Liver (tissue), 9 donors: ENCODE measurements around the gene RBM20. TPM values are rescaled to one million over a fixed set of nuclear protein-coding genes. Genes with fewer than 3 reads are reported as not detected.

Experiments used
- DNase-seq: peaks from one replicate; pipeline ENCODE4 v3.0.0-alpha.2; 2017; ENCODE audit warnings: low spot score
- H3K27ac ChIP-seq, 2 donors: one replicate each; pipeline ENCODE4 v1.7.0; 2013; ENCODE audit warnings: inconsistent platforms in 2 of 2, low read length in 2 of 2, control low read depth in 1 of 2, low read depth in 1 of 2, mild to moderate bottlenecking in 1 of 2
- H3K27me3 ChIP-seq, 4 donors: one replicate each; pipeline versions ENCODE4 v1.6.1 to v1.7.0; 2013; ENCODE audit warnings: low read length in 3 of 4, inconsistent platforms in 1 of 4, mild to moderate bottlenecking in 1 of 4, moderate library complexity in 1 of 4; ENCODE audit not compliant: control insufficient read depth in 4 of 4, insufficient read depth in 4 of 4
- H3K36me3 ChIP-seq, 4 donors: one replicate each; pipeline versions ENCODE4 v1.6.1 to v1.7.0; 2013; ENCODE audit warnings: low read length in 3 of 4, mild to moderate bottlenecking in 3 of 4, low read depth in 1 of 4, moderate library complexity in 1 of 4; ENCODE audit not compliant: control insufficient read depth in 4 of 4, insufficient read depth in 3 of 4
- H3K4me1 ChIP-seq, 4 donors: one replicate each; pipeline versions ENCODE4 v1.6.1 to v1.7.0; 2013; ENCODE audit warnings: low read length in 3 of 4, mild to moderate bottlenecking in 3 of 4, moderate library complexity in 1 of 4; ENCODE audit not compliant: control insufficient read depth in 4 of 4, insufficient read depth in 4 of 4
- H3K4me3 ChIP-seq, 3 donors: one replicate each; pipeline versions ENCODE4 v1.6.1 to v1.7.0; 2013; ENCODE audit warnings: low read length in 3 of 3, control low read depth in 1 of 3, low read depth in 1 of 3, mild to moderate bottlenecking in 1 of 3
- H3K9ac ChIP-seq, 2 donors: one replicate each; pipeline ENCODE4 v1.7.0; 2013; ENCODE audit warnings: low read length in 2 of 2, mild to moderate bottlenecking in 2 of 2, moderate library complexity in 2 of 2, control low read depth in 1 of 2, low read depth in 1 of 2
- H3K9me3 ChIP-seq, 4 donors: one replicate each; pipeline versions ENCODE4 v1.6.1 to v1.7.0; 2013; ENCODE audit warnings: low read length in 3 of 4; ENCODE audit not compliant: control insufficient read depth in 4 of 4
- ATF3 ChIP-seq: IDR thresholded peaks from 2 replicates; pipeline ENCODE4 v1.6.1; 2016; ENCODE audit warnings: antibody characterized with exemption
- CTCF ChIP-seq: fragments of 150-350 bp; IDR thresholded peaks from 2 replicates; pipeline ENCODE4 v1.5.1; 2017; ENCODE audit warnings: improper control_type of control experiment, low read depth, low read length; ENCODE audit not compliant: missing input control
- EGR1 ChIP-seq, 2 donors: IDR thresholded peaks; 2 replicates each; pipeline ENCODE4 v1.6.1; 2016 to 2018; ENCODE audit warnings: antibody characterized with exemption in 2 of 2, low read depth in 2 of 2
- FOXA1 ChIP-seq: IDR thresholded peaks from 2 replicates; pipeline ENCODE4 v1.6.1; 2016; ENCODE audit warnings: antibody characterized with exemption
- FOXA2 ChIP-seq: IDR thresholded peaks from 2 replicates; pipeline ENCODE4 v1.6.1; 2016; ENCODE audit warnings: antibody characterized with exemption
- GABPA ChIP-seq, 2 donors: IDR thresholded peaks in 1 of 2; conservative IDR thresholded peaks in 1 of 2; 2 replicates each; pipeline ENCODE4 v1.6.1; 2016; ENCODE audit warnings: antibody characterized with exemption in 2 of 2, mild to moderate bottlenecking in 1 of 2, moderate library complexity in 1 of 2
- HNF4A ChIP-seq, 2 donors: conservative IDR thresholded peaks; 2 replicates each; pipeline ENCODE4 v1.6.1; 2016; ENCODE audit warnings: antibody characterized with exemption in 2 of 2, mild to moderate bottlenecking in 2 of 2
- HNF4G ChIP-seq: IDR thresholded peaks from 2 replicates; pipeline ENCODE4 v1.6.1; 2016; ENCODE audit warnings: antibody characterized with exemption
- MAX ChIP-seq: IDR thresholded peaks from 2 replicates; pipeline ENCODE4 v1.6.1; 2016; ENCODE audit warnings: antibody characterized with exemption
- NR2F2 ChIP-seq: IDR thresholded peaks from 2 replicates; pipeline ENCODE4 v1.6.1; 2016; ENCODE audit warnings: antibody characterized with exemption
- RAD21 ChIP-seq, 2 donors: IDR thresholded peaks; 2 replicates each; pipeline ENCODE4 v1.6.1; 2016; ENCODE audit warnings: antibody characterized with exemption in 2 of 2, mild to moderate bottlenecking in 2 of 2
- REST ChIP-seq: IDR thresholded peaks from 2 replicates; pipeline ENCODE4 v1.6.1; 2016; ENCODE audit warnings: antibody characterized with exemption, mild to moderate bottlenecking
- RXRA ChIP-seq, 2 donors: IDR thresholded peaks; 2 replicates each; pipeline ENCODE4 v1.6.1; 2017 to 2018; ENCODE audit warnings: antibody characterized with exemption in 2 of 2, mild to moderate bottlenecking in 1 of 2
- SP1 ChIP-seq: IDR thresholded peaks from 2 replicates; pipeline ENCODE4 v1.6.1; 2018; ENCODE audit warnings: antibody characterized with exemption, mild to moderate bottlenecking
- TAF1 ChIP-seq: conservative IDR thresholded peaks from 2 replicates; pipeline ENCODE4 v1.6.1; 2016; ENCODE audit warnings: antibody characterized with exemption, mild to moderate bottlenecking
- YY1 ChIP-seq: IDR thresholded peaks from 2 replicates; pipeline ENCODE4 v1.6.1; 2016; ENCODE audit warnings: antibody characterized with exemption, mild to moderate bottlenecking
- ZBTB33 ChIP-seq: IDR thresholded peaks from 2 replicates; pipeline ENCODE4 v1.6.1; 2016; ENCODE audit warnings: antibody characterized with exemption
- WGBS: extraction: QIAGEN DNeasy Blood & Tissue Kit; methylation state at CpG from one replicate; pipeline ENCODE4 v1.1.7; 2013; 5-methylcytosine and 5-hydroxymethylcytosine counted together
- polyA plus RNA-seq, 2 donors: library from polyadenylated mRNA; stranded (reverse) in 1 of 2; unstranded in 1 of 2; fragments of 200-250 nt in 1 of 2; fragments of >200 nt in 1 of 2; fragmentation: Nextera tagmentation in 1 of 2; extraction: Ambion mirVana in 1 of 2; gene quantifications; one replicate each; pipeline versions ENCODE4 v1.2.1 to v1.2.3, GENCODE V29; 2013 to 2015
- total RNA-seq, 2 donors: library from RNA; depleted of rRNA; stranded (reverse); fragments of >200 nt; gene quantifications; one replicate each; pipeline ENCODE4 v1.2.3, GENCODE V29; 2014
- donor health status: healthy.
- donor health status: healthy.
- donor health status: healthy.
- donor health status: healthy.
- donor health status: healthy.

Gene RBM20
- total and polyA plus RNA-seq, 4 donors: 0.03 to 0.08 (median 0.05) TPM; not detected in 1

- no peak overlapping the region for H3K27ac ChIP-seq
- no peaks in the 10 kb centered on the region for H3K36me3 ChIP-seq
- H3K9ac ChIP-seq: no peak overlapping the region
- no peaks in the 10 kb centered on the region for H3K27me3 ChIP-seq
- TF ChIP-seq GABPA (IDR thresholded peaks at IDR 0.05 in 1 of 2, conservative IDR thresholded peaks at IDR 0.05 in 1 of 2) (no peak), HNF4G (no peak), RAD21 (IDR thresholded peaks at IDR 0.05) (no peak)
- no peaks in the 10 kb centered on the region for H3K4me1 ChIP-seq
- no peak for DNase-seq
- H3K9me3 ChIP-seq: no peaks in the 10 kb centered on the region
- WGBS: 88% methylated on average over 10 of the region's 10 CpGs
- no peak overlapping the region for H3K4me3 ChIP-seq
Observed at GRCh38 chr10:110700947-110701616, 56.9 kb downstream of the RBM20 start.

GRCh38 chr10:110701617-110701971 is 57.5 kb downstream of the RBM20 start:
- Histone ChIP-seq H3K9ac (no peak overlapping the region), H3K4me3 (no peak overlapping the region), H3K36me3 (no peaks in the 10 kb centered on the region), H3K27me3 (no peaks in the 10 kb centered on the region), H3K27ac (no peak overlapping the region), H3K9me3 (no peaks in the 10 kb centered on the region), H3K4me1 (no peaks in the 10 kb centered on the region)
- WGBS: 72% methylated on average over 3 of the region's 3 CpGs
- DNase-seq: no peak
- no peak for TF ChIP-seq YY1
- TF ChIP-seq RAD21 (IDR thresholded peaks at IDR 0.05): no peak
- no peak for TF ChIP-seq HNF4A (conservative IDR thresholded peaks at IDR 0.05)
- no peak for TF ChIP-seq ATF3
- TF ChIP-seq TAF1: no peak
- TF ChIP-seq NR2F2: no peak
- TF ChIP-seq FOXA2: no peak
- no peak for TF ChIP-seq CTCF
- no peak for TF ChIP-seq SP1
- no peak for TF ChIP-seq FOXA1
- no peak for TF ChIP-seq ZBTB33
- no peak for TF ChIP-seq RXRA (IDR thresholded peaks at IDR 0.05)
- TF ChIP-seq MAX: no peak
- TF ChIP-seq EGR1 (IDR thresholded peaks at IDR 0.05; ENCODE audit: low read depth in 2 of 2): no peak
- TF ChIP-seq GABPA (IDR thresholded peaks at IDR 0.05 in 1 of 2, conservative IDR thresholded peaks at IDR 0.05 in 1 of 2): no peak
- TF ChIP-seq REST: no peak
